GM15510 (cell line): Measurements from ENCODE around the gene MLEC.

ENCODE experiments used
- POLR2A ChIP-seq: IDR thresholded peaks from 3 replicates; pipeline ENCODE4 v1.6.1; 2011; ENCODE audit warnings: borderline replicate concordance; ENCODE audit not compliant: insufficient read length; ENCODE audit errors: extremely low read depth

Gene MLEC

DNA sequence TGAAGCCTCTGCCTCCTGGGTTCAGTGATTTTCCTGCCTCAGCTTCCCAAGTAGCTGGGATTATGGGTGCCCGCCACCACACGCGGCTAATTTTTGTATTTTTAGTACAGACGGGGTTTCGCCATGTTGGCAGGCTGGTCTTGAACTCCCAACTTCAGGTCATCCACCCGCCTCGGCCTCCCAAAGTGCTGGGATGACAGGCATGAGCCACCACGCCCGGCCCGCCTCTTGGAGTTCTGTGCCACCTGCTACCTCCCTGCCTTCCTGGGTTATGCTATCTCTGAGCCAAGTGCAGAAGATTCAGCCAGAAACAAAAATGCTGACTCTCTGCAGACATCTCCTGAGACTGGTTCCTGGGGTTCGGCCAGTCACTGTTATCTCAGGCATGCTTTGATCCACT is 33.3 kb upstream of the MLEC start:
- no peak for TF ChIP-seq POLR2A

DNA sequence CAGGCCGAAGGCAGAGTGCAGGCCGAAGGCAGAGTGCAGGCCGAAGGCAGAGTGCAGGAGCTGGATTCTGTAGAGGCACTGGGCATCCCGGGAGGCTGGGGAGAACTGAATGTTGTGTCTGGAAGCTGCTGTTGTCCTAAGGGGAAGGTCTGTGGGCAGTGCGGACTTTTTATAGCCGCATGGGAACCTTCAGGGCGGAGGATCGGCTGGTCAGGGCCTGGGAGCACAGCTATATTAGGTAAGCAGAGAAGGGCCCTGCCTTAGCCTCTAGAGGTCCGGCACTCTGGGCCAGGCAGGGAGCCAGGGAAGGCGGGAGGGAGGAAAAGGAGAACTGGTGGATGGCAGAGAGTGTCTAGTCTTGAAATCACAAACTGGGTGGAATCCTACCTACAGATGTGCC is 32.3 kb upstream of the MLEC start:
- no peak for TF ChIP-seq POLR2A

DNA sequence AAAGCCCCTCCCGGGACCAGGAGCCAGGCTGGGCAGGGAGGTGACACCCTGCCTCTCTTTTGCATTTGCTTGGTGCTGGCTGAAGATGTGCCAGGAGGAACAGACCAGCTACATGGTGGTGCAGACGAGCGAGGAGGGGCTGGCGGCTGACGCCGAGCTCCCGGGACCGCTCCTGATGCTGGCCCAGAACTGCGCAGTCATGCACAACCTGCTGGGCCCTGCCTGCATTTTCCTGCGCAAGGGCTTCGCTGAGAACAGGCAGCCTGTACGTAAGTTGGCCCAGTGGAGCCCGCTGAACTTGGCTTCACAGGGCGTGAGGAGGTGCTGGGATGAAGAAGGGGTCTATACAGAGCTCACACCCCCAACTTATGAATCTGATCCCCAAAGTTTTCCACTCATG is 30.9 kb upstream of the MLEC start:
- TF ChIP-seq POLR2A: no peak

DNA sequence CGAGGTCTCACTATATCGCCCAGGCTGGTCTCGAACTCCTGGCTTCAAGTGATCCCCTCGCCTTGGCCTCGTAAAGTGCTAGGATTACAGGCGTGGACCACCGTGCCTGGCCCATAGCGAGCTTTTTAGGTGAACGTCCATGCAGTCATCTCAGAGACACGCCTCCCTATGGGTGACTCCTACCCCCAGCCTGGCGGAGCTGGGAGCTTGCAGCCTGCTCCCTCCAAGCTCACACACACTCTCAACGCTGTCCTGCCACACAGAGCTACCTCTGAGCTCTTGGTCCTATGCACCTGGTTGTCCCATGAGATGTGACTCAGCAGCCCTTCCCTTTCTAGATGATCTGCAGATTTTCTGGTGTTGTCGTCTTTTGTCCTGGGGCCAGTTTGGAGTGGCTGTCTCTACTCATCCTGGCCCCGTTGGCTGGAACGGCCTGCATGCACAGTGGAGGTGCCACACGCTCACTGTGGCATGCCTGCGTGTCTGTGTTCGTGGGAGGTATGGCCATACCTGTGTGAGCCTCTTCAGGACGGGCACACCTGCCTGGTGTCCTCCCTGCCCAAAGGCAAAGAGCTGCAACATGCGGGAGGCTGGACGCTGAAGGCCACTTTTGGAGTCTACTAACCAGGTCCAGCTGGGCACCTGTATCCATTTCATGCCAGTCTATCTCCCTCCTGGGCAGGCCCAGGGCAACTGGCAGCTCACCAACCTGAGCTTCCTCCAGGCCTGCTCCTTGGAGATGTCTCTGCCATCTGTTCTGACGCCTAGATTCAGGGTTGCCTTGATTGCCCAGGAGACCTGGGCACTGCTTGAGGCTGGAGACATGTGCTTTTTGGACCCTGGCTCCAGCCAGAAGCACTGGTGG is 28.4 kb upstream of the MLEC start:
- no peak for TF ChIP-seq POLR2A

DNA sequence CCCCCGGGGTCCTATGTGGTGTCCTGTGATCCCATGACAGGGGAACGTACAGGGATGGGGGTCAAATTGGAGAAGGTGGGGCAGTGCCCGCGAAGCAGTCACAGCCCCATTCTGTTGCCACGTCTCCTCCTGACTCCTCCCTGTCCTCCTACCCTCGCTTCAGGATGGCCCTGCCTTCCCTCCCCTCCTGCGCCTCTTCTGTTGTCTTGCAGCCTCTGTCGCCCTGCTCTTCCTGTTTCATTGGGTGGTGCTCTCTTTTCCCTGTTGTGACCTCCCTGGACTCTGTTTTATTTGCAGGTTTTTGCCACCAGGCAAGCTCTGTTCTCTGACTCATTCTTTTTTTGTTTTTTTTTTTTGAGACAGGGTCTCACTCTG is 27.8 kb upstream of the MLEC start:
- no peak for TF ChIP-seq POLR2A

DNA sequence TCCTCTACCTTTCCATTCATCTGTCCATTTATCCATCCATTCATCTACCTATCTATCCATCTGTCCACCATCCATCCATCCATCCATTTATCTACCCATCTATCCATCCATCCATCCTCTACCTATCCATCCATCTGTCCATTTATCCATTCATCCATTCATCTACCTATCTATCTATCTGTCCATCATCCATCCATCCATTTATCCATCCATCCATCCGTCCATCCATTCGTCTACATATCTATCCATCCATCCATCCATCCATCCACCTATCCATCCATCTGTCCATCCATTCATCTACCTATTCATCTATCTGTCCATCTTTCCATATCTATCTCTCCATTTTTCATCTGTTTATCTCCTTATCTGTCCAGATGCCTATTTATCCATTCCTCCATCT is 25.5 kb upstream of the MLEC start:
- TF ChIP-seq POLR2A: no peak

DNA sequence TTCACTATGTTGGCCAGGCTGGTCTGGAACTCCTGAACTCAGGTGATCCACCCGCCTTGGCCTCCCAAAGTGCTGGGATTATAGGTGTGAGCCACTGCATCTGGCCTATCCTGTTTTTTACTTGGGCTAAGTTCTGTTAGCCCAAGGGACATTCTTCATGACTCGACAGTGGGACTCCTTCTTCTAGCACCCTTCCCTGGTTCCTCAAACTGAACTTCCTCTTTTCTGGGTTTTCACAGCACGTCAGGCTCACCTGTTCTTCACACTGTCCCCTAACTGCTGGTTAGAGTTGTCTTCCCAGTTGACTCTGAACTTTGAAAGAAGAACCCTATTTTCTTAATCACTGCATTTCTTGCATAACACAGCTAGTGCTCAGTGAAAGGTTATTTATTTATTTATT is 24.1 kb upstream of the MLEC start:
- no peak for TF ChIP-seq POLR2A

DNA sequence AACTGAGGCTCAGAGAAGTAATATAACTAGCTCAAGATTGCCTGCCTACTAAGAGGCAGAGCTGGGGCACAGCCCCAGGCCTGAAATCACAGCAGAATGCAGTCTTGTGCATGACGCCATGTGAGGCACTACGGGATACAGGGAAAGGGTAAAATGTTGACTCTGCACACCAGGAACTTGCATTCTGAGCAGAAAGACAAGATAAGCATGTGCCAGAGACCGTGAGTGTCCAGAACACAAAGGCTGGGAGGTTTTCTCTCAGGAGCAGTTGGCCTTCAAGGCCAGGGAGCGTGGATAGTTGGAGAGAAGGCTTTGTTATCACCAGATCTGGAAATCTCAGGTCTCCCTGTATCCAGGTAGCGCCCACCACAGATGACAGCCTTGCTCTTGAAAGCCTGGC is 23.2 kb upstream of the MLEC start:
- TF ChIP-seq POLR2A: no peak

DNA sequence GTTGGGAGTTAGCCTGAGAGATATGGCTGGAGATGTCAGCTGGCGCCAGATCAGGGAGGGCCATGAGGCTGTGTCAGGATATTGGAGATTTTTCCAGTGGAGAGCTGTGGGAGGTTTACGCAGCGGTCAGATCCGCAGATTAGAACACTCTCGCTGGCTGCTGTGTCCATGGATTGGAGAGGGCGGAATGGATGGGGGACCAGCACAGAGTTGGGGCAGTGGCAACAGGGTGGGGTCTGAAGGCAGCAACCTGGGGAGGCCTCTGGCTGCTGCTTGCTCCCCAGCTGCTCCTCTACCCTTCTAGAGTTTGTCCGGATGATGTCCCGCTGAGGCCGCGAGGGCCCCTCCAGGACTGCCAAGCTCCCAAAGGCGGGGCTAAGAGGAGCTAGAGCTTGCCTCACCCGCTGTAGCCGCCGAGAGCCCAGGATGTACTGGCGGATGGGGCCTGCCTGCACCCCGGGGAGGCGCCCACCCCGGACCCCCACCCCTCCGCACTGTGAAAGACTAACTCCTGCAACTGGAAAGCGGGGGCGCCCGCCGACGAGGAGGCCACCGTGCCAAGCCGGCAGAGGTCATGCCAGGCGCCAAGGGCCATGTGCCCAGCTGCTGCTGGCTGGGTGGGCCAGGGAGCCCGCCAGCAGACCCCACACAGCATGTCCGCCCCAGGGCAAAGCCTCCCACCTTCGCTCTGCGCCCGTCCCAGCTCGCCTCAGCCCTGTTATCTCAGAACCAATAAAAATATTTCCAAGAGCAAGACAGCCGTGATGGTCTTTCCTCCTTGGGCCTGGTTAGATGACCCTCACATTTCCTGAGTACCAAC is 20.2 kb upstream of the MLEC start:
- no peak for TF ChIP-seq POLR2A

DNA sequence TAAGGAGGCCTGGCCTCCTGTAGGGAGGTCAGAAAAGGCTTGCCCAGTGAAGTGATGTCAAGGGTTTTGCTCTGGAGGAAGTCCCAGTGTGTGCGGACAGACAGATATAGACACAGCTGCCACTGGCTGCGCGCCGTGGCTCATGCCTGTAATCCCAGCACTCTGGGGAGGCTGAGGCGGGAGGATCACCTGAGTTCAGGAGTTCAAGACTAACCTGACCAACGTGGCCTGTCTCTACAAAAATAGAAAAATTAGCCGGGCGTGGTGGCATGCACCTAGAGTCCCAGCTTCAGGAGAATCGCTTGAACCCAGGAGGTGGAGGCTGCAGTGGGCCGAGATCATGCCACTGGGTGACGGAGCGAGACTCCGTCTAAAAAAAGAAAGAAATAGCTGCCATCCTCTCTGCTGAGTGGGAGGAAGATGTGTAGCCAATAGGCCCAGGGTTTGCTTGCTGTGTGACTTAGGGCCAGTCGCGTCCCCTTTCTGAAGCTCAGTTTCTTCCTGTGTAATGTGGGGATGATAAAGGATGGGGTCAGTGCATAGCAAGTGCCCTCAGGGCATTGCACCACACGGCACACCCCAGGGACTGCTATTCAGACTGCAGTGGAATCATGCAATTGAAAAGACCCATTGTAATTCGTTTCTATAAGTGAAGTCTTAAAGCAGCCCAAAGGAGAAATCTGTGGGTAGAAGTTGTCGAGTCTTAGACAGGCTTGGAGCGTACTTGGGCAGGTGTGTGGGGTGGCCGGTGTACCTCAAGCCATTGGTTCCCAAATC is 18.7 kb upstream of the MLEC start:
- no peak for TF ChIP-seq POLR2A

DNA sequence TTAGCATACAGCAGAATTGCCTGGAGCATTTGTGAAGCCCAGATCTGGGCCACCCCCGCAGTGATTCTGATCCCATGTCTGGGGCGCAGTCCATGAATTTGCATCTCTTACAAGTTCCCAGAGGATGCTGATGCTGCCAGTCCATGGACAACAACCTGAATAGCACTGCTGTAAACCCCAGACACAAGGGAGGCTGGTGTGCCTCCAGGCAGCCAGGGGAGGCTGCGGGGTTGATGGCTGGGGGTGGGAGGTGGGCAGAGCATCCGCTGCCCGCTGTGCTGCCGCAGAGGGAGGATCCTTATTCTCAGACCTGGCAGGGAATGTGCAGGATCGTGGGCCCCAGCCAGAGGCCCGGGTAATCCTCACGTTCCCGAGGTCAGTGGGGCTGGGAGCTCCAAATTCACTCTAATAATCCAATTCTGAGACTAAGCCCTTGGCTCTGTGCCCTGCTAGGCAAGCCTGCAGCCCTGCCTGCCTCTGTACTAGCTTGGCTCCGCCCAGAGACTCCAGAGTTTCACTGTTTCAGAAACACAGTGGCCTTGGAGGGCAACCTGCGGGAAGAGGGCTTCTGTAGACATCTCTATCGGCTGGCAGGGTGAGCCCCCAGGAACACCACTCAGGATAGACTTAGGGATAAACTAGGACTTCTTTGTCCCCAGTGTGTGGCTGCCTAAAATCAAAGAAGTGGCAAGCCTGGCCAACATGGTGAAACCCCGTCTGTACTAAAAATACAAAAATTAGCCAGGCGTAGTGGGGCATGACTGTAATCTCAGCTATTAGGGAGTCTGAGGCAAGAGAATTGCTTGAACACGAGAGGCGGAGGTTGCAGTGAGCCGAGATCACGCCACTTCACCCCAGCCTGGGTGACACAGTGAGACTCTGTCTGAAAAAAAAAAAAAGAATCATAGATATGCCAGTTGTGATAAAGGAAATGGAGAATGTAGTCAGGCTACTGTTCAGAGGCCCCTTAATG is 17.8 kb upstream of the MLEC start:
- no peak for TF ChIP-seq POLR2A

DNA sequence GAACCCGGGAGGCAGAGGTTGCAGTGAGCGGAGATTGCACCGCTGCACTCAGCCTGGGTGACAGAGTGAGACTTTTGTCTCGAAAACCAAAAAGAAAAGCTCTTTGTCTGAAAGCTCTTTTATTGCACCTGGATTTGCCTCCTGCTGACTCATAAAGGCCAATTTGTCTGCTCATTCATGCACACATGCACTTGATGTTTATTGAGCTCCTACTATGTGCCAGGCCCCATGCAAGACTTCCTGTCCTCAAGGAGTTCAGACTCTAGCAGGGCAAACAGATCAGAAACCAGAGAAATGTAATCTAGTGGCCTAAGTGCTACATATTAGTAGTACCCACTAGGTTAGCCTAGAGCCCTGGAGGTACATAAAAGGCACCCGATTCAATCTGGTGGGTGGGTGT is 16.3 kb upstream of the MLEC start:
- no peak for TF ChIP-seq POLR2A

DNA sequence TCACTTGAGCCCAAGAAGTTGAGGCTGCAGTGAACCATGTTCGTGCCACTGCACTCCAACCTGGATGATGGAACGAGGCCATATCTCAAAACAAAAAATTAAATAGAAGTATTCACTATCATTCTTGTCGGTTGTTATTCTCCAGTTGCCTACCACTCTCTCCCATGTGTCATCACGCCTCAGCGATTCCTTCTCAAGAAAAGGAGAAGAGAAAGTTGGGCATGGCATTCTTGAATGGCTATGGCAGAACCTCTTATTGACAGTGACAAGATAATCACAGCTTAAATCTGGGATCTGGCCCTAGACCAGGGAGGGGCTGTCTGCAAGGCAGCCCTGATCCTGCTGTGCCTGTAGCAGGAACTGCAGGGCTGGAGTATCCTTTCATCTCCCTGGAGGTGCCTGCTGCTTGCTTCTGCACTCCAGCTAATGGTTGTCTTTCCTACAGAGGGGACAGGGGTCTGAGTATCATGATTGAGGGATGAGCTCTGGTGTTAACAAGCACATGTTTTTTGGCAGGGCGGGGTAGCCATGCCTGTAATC is 12.8 kb upstream of the MLEC start:
- TF ChIP-seq POLR2A: no peak

DNA sequence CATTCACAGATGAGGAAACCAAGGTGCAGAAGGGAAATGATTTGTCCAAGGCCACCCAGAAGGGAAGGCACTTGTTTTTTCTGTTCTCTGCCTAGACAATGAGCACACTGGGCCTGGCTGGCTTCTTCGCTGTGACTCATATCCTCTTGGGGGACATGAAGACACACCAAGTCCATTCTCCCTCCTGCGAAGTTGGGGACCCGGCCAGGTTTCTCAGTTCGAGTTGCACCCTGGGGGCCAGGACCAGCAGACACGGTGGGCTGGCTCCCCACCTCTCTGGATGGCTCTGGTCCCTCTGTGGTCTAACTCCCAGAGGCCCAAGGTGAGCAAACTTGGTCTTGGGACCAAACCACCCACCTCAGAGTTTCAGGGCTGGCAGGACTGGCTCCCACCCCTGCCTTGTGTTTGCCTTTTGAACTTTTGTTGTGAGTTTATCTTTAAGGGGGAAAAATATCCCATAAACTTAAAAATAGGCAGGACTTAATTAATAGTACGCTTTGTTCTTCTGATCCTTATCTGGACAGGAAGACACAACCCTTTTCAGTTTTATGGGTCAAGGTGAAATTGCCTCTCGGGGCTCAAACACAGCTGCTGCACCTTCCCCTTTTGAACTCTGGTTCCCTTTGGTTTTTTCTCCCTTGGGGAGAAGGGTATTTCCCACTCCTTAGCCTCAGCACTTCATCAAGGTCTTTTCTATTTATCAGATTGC is 9.0 kb upstream of the MLEC start:
- no peak for TF ChIP-seq POLR2A

DNA sequence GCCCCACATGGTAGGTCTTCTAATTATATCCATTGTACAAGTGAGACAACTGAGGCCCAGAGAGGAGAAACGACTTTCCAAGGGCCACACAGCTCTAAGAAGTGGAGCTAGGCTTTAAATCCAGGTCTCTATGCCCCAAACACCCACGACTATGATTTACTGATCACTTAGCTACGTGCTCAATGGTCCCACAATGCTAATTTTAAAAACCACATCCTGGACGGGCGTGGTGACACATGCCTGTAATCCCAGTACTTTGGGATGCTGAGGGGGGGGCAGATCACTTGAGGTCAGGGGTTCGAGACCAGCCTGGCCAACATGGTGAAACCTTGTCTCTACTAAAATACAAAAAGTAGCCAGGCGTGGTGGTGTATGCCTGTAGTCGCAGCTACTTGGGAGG is 8.4 kb upstream of the MLEC start:
- no peak for TF ChIP-seq POLR2A
